NAMALWA (cell line): Measurements from ENCODE around the gene RSBN1L.
"Not testable (repeated sequence)": the region's sequence is repeated elsewhere in the genome, so short reads cannot be mapped to it uniquely, and the experiment has no call there.

Experiments
- DNase-seq: peaks from one replicate; pipeline ENCODE4 v3.0.0-alpha.2; 2015; ENCODE audit warnings: low spot score

Gene RSBN1L

DNA sequence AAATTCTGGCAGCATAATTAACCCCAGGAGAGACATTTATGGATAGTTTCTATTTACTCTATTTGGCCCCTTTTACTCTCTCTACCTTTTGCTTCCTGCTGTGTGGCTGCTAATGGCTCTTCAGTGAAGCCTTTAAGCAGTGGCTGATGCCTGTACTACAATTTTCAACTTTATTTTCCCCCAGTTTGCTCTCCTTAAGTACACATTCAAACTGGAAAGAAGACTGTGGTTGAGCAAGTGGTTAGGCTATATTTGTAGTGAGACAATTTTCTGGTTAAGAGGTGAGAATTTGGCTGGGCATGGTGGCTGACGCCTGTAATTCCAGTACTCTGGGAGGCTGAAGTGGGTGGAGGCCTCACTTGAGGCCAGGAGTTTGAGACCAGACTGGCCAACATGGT lies 8.5 kb upstream of the RSBN1L start:
- no peak for DNase-seq

DNA sequence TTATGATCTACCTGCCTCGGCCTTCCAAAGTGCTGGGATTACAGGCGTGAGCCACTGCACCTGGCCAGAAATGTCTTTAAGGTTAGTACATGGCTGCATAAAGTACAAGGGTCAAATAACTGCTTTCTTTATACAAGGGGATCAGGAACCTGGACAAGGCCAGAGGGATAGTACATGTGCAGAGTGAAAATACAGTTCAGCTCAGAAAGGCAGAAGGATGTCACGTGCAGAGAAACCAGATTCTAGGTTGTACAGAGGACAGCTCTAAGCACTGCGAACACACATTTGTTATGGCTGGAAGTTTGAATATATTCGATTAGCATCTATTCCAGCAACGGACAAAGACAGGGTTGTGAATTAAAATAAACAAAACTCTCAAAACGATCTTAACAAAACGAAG lies 6.0 kb upstream of the RSBN1L start:
- DNase-seq: no peak

DNA sequence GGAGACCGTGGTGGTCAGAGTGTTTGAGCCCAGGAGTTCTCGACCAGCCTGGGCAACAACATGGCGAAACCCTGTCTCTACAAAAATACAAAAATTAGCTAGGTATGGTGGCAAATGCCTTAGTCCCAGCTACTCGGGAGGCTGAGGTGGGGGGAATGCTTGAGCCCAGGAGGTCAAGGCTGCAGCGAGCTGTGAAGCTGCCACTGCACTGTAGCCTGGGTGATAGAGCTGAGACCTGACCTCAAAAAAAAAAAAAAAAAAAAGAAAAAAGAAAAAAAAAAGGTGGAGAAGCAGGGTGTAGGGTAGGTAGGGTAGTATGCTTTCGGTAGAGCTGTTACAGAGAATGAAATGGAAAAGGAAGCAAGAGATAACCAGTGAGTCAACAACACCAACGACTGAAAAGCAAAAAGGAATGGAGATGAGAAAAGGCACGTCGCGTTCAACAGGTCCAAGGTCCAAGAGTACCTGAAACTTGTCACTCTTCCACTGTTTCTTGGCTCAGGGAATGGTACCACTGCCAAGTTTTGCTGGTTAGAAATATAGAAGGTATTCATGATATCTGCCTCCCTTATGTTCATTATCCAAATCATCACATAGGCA lies 4.3 kb upstream of the RSBN1L start:
- DNase-seq: no peak

DNA sequence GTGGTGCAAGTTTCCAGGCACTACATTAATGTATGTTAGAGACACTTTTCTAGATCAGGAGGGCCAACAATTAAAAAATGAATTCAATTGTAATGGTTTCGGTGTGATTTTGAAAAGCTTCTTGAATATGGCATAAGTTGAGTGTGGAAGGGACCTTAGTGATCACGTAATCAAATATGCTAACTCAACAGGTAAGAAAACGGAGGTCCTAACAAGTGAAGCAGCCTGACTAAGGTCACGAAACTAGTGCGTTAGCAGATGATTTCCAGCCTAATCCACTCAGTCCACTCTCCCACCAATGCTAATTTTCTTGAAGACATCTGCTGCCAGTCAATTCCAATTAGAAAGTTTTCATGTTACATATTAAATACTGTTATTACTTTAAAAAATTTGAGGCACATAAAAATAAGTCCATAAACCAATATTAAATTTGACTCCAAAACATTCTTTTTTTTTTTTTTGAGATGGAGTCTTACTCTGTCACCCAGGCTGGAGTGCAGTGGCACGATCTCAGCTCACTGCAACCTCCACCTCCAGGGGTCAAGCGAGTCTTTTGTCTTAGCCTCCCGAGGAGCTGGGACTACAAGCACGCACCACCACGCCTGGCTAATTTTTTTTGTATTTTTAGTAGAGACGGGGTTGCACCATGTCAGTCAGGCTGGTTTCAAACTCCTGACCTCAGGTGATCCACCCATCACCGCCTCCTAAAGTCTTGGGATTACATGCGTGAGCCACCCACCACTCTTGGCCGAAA lies 2.3 kb upstream of the RSBN1L start:
- DNase-seq: no peak

DNA sequence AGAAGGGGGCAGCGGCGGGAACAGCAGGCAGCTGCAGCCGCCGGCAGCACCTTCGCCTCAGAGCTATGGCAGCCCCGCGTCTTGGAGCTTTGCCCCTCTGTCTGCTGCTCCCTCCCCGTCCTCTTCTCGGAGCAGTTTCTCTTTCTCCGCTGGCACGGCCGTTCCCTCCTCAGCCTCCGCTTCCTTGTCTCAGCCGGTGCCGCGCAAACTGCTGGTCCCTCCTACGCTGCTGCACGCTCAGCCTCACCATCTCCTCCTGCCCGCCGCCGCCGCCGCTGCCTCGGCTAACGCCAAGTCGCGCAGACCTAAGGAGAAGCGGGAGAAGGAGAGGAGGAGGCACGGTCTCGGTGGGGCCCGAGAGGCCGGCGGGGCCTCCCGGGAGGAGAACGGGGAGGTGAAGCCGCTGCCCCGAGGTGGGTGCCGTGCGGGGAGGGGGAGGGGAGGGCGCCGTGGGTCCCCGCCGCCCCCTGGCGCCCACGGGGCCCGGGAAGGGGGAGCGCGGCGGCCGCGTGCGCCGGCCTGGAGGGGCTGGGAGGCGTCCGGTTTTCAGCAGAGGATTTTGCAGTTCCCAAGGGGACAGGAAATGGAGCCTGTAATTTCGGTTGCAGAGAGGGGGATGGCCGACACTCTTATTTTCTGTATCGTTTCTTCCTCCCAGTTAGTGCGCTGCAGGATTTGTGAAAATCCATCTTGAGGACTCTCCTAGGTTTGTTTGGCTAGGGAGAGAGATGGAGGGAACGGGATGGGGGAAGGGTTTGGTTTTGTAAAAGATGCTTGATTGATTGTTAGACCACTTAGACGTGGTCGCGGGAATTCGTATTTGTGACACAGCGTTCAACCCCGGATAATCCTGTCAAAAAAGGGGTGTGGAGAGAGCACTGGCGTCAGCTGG lies 630 bp downstream of the RSBN1L start:
- DNase-seq: peak; percentile 76

DNA sequence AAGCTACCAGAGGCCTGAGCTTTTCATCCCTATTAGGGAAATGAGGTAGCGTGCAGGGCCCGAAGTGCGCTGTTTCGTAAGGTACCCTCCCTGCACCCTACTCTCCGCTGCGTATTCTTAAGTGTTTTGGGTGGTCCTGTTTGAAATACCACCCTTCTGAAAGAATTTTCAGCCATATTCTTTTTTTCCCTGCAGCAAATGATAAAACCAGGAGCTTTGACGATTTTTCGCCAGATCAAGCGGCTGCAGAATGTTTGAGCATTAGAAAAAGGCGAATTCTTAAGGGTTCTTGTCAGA lies 1.2 kb downstream of the RSBN1L start:
- DNase-seq: no peak

DNA sequence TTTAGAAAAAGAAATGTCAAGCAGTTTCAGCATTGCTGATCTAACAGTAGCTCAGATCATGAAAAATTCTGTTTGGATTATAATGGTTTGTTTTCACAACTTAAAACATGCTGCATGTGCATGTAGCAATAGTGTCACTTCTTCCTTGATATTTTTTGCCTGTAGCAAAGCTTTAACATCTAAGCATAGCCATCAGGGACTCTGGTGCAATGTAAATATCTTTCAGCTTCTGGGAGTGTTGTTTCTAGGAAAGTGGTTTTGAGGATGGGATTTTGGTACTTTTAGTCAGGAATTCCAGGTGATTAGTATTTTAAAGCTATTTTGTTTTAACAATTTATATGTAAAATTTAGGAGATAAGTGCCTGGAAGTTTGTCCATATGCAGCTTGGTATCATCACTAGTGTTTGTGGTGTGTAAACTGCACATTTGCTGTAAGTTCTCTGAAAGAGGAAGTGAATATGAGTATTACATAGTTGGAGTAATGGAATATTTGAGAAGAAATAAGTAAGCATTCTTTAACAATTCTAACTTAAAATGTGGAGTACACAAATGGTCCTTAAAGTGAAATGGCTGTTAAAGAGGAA lies 1.9 kb downstream of the RSBN1L start:
- DNase-seq: peak; percentile 72

DNA sequence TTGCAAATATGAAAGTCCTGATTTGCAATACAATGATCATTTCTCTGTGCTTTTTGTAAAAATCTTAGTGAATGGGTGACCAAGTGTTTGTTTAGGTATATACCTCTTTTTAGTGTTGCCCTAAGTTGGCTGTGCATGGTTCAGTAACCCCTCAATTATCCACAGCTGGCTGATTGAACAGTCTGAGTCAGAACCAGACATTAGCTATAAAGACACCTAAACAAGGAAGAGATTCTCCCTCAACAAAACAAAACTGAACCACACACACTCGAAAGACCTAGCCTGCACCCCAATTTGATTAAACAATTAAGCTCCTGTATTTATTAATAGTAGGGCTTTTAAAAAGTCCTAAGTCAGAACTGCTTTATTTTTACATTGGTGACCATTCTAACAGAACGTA lies 2.8 kb downstream of the RSBN1L start:
- DNase-seq: peak; percentile 82

DNA sequence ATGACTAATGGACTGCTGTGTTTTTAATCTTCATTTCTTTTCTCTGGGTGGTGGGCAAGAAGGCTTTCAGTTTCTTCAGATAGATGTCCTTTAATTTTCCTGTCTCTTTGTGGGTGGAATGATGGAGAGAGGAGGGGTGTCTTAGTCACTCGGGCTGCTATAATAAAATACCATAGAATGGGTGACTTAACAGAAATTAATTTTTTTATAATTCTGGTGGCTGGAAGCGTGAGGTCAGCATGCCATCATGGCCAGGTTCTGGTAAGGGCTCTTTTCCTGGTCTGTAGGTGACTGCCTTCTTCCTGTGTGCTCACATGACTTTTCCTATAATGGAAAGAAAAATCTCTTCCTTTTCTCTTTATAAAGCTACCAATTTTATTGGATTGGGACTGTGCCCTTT lies 6.3 kb downstream of the RSBN1L start:
- DNase-seq: no peak

DNA sequence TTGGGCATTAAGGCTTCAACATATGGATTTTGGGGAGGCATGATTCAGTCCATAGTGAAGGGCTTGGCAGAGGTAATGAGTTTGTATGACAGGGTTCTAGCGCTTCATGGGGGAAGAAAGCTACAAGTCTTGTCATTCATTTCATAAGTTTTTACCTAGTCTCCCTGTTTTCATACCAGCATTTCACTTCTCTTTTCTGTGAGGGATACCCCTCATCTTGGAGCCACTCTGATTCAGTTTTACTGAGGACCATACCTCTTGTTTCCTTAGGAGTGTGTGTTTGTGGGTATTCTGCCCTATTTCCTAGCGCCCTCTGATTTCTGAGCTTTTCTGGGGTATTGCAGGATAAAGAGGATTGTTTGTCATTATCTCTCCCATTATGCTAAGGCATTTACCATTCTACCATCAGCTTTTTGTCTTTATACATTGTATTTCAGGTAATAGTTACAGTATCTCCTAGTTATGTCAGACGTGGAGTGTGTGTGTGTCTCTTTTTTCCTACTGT lies 6.8 kb downstream of the RSBN1L start:
- peak; percentile 22 for DNase-seq

DNA sequence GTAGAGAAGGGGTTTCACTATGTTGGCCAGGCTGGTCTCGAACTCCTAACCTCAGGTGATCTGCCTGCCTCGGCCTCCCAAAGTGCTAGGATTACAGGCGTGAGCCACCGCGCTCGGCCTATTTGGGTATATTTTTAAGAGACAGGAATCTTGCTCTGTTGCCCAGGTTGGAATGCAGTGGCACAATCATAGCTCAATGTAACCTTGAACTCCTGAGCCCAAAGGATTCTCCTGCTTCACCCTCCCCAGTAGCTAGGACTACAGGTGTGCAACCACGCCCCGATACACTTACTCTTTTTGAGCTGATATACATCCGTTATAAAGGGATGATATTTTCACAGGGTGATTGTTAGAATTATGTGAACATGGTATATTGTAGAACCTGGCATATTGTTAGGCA lies 7.4 kb downstream of the RSBN1L start:
- DNase-seq: not testable (repeated sequence)

DNA sequence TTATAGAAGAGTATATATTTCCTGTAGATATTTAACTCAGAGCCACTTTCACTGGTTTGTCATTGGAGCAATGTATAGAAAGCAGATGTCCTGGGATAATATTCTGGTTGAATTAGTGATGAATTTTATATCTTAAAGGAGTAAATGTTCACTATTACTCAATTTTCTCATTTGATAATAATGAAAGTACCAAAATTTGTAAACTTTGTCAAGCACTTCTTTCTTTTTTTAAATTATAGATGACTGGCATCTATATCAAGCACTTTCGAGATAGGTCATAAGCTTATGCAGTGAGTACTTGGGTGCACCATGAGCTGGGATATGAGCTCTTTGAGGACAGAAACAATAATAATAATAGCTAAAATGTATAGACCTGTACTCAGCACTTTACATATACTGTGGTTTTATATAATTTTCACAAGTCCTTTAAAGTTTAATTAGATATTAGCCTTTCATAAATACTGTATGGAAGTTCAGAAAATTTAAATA lies 11.3 kb downstream of the RSBN1L start:
- DNase-seq: no peak

DNA sequence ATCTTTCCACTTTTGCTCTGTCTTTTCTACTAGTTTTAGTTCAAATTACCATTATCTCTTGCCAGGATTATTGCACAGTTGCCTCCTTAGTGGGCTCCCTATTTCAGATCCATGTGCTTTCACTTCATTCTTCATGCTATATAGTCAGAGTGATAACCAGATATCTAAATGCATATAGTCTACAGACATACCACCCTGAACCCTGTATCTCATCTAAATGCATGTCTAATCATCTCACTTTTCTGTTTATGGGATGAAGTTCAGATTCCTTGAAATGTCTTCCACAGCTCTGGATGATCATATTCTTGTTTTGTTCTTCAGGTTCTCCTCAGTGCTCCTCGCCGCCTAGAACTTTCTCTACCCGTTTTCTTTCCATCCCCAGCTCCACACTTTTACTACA lies 13.8 kb downstream of the RSBN1L start:
- no peak for DNase-seq

DNA sequence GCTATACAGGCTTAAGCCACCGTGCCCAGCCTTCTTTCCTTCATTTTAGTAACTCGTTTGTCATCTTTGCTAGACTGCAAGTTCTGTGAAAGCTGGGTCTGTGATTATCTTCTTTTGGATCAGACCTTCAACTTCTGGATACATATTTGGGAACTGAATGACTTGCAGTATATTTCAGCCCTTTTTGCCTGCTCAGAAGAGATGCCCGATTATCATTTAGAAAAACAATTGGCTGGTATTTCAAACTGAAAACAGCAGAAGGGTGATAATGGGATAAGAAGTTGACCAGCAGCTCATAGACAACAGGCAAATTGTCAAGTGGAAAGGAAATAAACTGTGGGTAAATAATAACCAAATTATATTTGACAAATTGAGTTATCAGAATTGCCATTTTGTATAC lies 14.6 kb downstream of the RSBN1L start:
- DNase-seq: no peak

DNA sequence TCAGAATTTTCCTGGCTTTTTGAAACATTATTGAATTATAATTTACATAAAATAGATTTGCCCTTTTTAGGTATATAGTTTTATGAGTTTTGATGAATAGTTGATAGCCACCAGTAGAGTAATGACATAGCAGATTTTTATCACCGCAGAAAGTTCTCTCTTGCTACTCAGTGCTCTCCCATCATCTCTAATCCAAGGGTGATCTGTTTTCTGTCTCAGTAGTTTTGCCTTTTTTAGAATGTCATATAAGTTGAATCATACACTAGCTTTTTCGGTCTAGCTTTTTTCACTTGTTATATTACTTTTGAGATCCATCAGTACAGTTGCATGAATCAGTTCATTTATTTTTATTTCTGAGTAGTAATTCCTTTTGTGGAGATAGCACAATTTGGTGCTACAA lies 17.9 kb downstream of the RSBN1L start:
- DNase-seq: no peak

DNA sequence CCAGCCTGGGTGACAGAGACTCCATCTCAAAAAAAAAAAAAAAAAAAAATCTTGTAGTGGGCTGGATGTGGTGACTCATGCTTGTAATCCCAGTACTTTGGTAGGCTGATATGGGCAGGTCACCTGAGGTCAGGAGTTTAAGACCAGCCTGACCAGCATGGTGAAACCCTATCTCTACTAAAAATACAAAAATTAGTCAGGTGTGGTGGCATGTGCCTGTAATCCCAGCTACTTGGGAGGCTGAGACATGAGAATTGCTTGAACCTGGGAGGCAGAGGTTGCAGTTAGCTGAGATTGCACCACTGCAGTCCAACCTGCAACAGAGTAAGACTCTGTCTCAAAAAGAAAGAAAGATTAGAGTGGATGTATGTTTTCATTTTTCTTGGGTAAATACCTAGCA lies 18.7 kb downstream of the RSBN1L start:
- not testable (repeated sequence) for DNase-seq

DNA sequence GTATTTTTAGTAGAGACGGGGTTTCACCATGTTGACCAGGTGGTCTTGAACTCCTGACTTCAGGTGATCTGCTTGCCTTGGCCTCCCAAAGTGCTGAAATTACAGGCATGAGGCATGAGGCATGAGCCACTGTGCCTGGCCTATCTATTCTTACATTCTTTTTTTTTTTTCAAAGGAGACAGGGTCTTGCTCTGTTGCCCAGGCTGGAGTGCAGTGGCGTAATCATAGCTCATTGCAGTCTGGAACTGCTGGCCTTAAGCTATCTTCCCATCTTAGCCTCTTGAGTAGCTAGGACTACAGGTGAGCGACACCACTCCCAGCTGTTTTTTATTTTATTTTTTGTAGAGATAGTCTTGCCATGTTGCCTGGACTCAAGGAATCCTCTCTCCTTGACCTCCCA lies 20.5 kb downstream of the RSBN1L start:
- DNase-seq: no peak

DNA sequence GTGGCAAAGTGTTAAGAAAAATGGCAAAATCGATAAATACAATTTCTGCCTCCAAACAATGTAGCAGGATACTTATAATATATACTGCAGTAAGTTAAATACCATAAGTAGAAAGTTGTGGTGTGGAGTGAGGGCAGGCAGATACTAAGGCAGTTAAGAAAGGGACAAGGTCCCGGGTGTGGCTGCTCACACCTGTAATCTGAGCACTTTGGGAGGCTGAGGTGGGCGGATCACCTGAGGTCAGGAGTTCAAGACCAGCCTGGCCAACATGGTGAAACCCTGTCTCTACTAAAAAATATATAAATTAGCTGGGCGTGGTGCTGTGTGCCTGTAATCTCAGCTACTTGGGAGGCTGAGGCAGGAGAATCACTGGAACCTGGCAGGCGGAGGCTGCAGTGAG lies 21.3 kb downstream of the RSBN1L start:
- DNase-seq: not testable (repeated sequence)

DNA sequence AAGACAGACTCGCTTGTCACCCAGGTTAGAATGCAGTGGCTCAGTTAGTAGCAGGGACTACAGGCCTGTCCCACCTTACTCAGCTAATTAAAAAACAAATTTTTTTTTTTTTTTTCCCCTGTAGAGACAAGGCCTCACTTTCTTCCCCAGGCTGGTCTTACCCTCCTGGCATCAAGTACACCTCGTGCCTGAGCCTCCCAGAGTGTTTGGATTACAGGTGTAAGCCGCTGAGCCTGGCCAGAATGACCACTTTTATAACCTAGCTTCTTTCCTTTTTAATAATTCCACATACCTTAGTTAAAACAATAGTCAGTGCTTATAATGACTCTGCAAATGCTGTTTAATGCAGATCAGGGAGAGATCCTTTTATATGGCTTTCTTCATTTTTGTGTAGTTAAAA lies 31.3 kb downstream of the RSBN1L start:
- no peak for DNase-seq

DNA sequence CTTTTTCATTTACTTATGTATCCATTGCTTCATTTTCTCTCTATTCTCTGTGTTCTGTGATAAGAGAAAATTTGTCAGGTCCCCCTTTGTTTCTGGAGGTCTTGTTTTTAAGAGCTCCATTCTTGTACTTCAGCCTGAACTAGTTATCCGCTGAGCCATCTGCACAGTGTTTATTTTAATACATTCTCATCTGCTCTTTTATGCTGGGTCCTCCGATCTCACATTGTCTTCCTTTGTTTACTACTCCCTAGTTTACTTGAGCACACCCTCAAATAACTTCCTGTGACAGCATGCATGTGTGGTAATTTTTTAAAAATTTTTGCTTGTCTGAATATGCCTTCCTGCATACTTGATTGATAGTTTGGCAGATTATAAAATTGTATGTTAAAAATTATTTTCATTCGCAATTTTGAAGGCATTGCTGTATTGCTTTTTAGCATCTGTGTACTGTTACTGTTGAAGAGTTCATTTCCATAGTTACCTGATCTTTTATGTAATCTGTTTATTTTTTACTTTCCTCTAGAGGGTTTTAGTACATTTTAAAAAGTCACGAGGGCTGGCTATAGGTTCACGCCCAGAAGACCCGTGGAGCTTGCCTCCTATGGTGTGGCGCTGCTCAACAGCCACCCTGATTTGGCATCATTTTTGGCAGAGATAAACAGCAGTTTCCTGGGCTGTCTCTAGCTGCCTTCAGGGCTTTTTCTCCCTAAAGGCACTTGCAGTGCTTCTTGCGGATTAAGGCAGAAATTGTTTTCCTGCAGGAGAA lies 31.9 kb downstream of the RSBN1L start:
- peak; percentile 19 for DNase-seq

DNA sequence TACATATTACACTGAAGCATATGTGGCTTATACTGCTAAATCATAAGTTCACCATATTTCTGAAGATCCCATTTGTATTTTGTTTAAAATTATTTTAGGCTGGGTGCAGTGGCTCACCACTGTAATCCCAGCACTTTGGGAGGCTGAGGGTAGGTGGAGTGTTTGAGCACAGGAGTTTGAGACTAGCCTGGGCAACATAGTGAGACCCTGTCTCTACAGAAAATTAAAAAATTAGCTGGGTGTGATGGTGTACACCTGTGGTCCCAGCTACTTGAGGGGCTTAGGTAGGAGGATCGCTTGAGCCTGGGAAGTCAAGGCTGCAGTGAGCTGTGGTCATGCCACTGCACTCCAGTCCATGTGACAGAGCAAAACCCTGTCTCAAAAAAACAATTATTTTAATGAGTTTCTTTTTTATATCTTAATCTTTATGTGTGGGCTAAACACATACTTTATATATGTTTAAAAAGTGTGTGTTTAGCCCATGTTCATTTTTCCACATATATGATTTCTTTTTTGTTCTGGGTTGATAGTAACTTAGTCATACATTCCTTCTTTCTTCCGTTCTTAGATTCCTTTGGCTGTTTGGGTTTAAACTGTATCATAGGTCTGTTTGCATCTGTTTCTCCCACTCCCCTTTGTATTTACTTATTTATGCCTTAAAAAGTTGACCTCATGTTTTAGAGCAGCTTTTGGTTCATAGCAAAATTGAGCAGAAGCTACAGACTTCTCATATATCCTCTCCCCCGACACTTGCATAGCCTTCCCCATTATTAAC lies 33.5 kb downstream of the RSBN1L start:
- no peak for DNase-seq
